ENCODE measurements around the gene JAKMIP2.

Gene JAKMIP2

DNA sequence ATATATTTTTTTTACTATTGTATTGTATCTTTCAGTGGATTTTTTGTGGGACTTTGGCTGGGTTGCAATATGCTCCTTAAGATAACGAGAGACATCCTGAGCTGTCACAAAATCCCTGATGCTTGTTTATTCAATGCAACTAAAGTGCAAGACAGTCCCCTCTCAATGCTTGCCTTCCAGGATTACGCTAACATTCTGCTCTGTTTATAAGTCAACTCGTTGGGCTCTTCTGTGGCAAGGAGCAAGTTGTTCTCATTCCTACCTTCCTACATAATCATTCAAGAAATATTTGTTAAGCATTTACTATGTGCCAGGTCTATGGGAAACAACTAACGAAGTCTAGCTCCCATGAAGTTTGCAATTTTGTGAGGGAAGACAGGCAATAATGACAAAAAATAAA, 40.4 kb downstream of the JAKMIP2 start:
- no peak for DNase-seq (ENCODE audit: extremely low spot score)
- TF ChIP-seq, protein P1, sequence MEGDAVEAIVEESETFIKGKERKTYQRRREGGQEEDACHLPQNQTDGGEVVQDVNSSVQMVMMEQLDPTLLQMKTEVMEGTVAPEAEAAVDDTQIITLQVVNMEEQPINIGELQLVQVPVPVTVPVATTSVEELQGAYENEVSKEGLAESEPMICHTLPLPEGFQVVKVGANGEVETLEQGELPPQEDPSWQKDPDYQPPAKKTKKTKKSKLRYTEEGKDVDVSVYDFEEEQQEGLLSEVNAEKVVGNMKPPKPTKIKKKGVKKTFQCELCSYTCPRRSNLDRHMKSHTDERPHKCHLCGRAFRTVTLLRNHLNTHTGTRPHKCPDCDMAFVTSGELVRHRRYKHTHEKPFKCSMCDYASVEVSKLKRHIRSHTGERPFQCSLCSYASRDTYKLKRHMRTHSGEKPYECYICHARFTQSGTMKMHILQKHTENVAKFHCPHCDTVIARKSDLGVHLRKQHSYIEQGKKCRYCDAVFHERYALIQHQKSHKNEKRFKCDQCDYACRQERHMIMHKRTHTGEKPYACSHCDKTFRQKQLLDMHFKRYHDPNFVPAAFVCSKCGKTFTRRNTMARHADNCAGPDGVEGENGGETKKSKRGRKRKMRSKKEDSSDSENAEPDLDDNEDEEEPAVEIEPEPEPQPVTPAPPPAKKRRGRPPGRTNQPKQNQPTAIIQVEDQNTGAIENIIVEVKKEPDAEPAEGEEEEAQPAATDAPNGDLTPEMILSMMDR (IDR thresholded peaks at IDR 0.05; ENCODE audit: control extremely low read depth, extremely low read depth, low read depth, missing control alignments): no peak
- ChIA-PET CTCF (no interaction called here), POLR2A (no interaction called here)

DNA sequence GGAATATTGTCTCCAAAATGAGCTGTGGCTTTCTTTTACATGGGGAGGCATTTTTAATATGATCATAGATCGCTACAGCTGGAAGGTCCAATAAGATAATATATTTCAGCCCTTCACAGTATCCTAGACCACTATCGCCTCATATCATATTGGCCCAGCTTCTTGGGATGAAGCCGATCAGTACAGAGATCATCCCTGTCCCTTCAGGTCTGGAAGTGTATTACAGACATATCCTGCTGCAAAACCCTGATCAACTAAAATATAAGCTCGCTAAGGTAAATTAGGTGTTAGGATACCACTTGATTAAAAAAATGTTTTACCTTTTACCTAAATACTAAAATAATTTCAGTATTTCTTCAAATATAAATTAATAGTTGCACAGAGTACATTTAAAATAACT, 41.7 kb downstream of the JAKMIP2 start:
- DNase-seq (ENCODE audit: extremely low spot score): no peak

DNA sequence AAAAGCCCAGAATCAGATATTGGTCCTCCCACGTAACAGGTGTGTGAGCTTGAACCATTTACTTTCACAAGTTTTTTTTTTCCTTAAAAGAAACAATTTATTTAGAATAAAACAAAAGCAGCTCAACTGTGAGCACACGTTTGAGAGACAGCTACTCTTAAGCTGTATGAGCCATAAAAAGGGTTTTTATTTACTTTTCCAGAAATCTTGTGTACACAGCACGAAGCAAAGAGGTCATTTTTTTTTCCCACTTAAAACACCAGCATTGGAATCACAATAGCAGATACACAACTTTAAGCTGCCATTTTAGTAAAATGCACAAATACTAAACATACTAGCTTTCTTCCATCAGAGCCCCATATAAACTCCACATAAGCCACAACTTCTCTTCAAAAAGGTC, 44.6 kb downstream of the JAKMIP2 start:
- TF ChIP-seq, protein P1 (IDR thresholded peaks at IDR 0.05; ENCODE audit: control extremely low read depth, extremely low read depth, low read depth, missing control alignments): no peak
- ChIA-PET POLR2A (no interaction called here), CTCF (no interaction called here)
- DNase-seq (ENCODE audit: extremely low spot score): no peak

More for the DNA sequence above, 41.7 kb downstream of the JAKMIP2 start:
- TF ChIP-seq, protein P1 (IDR thresholded peaks at IDR 0.05; ENCODE audit: control extremely low read depth, extremely low read depth, low read depth, missing control alignments): no peak
- POLR2A ChIA-PET: no interaction called here
- CTCF ChIA-PET: interaction anchor here (1.0 kb wide), 1 partner anchor 10 kb away, joined by 3 read pairs; no protein-coding TSS in a partner anchor

DNA sequence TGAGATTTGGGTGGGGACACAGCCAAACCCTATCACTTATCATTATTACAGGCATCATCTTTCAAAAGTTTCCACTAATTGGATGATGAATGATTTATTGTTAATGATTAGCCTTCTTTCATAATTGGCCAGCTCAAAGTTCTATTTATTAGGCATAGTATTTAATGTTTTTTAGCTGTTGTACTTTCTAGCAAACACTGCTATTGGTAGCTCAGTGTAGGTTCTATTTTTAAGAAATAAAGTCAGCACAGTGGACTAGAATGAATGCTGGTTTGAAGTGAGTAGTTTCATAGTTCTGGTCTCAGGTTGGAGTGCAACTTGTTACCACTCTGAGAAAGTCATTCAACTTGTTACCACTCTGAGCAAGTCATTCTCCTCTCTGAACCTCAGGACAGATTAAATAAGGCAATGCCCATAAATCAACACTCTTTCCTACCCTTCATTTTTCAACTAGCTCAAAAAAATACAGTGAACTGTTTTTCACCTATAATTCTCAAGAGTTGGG, 46.9 kb downstream of the JAKMIP2 start:
- DNase-seq (ENCODE audit: extremely low spot score): no peak
- CTCF ChIA-PET: interaction anchor here (1.0 to 1.2 kb wide), 3 partner anchors 9 to 95 kb away, joined by 3 to 4 read pairs (median 3); no protein-coding TSS in a partner anchor
- POLR2A ChIA-PET: no interaction called here
- TF ChIP-seq, protein P1 (IDR thresholded peaks at IDR 0.05; ENCODE audit: control extremely low read depth, extremely low read depth, low read depth, missing control alignments): no peak

DNA sequence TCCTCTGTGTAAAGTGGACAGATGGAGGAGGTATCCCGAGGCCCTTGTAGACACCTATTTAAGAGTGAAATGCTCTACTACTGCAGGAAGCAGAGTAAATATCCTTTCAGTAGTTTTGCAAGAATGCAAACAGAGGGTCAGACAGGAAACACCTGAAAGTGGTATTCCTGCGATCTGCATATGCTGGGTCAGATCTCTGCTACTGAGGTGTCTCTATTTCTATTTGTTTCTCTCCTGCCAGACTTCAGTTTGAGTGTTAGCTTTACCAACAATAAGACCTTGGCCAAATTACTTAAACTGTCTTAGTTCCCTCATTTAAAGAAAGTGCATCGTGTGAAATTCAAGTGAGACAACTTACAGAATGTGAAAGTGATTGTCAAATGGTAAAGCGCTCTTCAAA, 47.6 kb downstream of the JAKMIP2 start:
- TF ChIP-seq, protein P1 (IDR thresholded peaks at IDR 0.05; ENCODE audit: control extremely low read depth, extremely low read depth, low read depth, missing control alignments): no peak
- no peak for DNase-seq (ENCODE audit: extremely low spot score)
- ChIA-PET POLR2A (no interaction called here), CTCF (interaction anchor here (1.0 kb wide), 1 partner anchor 95 kb away, joined by 3 read pairs; no protein-coding TSS in a partner anchor)

DNA sequence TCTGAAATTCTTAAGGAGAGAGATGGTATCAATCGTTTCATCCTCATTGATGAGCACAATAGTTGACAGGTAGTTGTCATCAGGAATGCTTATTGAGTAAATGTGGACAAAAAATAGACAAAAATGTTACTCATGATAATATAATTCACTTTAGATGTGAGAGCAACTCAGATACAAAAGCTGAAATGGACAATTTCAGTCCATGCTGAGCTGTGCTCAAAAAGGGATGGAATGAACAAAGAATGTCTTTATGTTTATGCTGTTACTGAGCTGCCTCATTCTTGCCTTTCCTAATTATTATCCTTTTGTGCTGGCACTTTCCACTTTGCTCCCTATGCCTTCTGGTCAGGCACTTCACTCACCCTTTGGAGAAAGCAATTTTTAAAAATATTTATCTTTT, 49.5 kb downstream of the JAKMIP2 start:
- POLR2A ChIA-PET: no interaction called here
- CTCF ChIA-PET: no interaction called here
- DNase-seq (ENCODE audit: extremely low spot score): no peak
- TF ChIP-seq, protein P1 (IDR thresholded peaks at IDR 0.05; ENCODE audit: control extremely low read depth, extremely low read depth, low read depth, missing control alignments): no peak

All from GM10248 (cell line).